ENCODE results near the gene CSDE1.

Gene CSDE1

GRCh38 chr1:114691061-114691460 lies 66.7 kb downstream of the CSDE1 start:
- TF ChIP-seq CTCF (conservative IDR thresholded peaks at IDR 0.05; ENCODE audit: low read depth, low read length), result no peak
- no peak for DNase-seq (ENCODE audit: low read depth)
- no peak overlapping the region for H3K4me3 ChIP-seq (ENCODE audit: low read length)

- no peak for TF ChIP-seq CTCF (conservative IDR thresholded peaks at IDR 0.05; ENCODE audit: low read depth, low read length)
- no peak overlapping the region for H3K4me3 ChIP-seq (ENCODE audit: low read length)
- no peak for DNase-seq (ENCODE audit: low read depth)
Measured at GRCh38 chr1:114690148-114690547, 67.6 kb downstream of the CSDE1 start.

GRCh38 chr1:114688526-114688925 lies 69.3 kb downstream of the CSDE1 start:
- DNase-seq (ENCODE audit: low read depth), result no peak
- TF ChIP-seq CTCF (conservative IDR thresholded peaks at IDR 0.05; ENCODE audit: low read depth, low read length), result no peak
- no peak overlapping the region for H3K4me3 ChIP-seq (ENCODE audit: low read length)

GRCh38 chr1:114685851-114686250 lies 71.9 kb downstream of the CSDE1 start:
- no peak for TF ChIP-seq CTCF (conservative IDR thresholded peaks at IDR 0.05; ENCODE audit: low read depth, low read length)
- no peak for DNase-seq (ENCODE audit: low read depth)

GRCh38 chr1:114677691-114678090 lies 80.1 kb downstream of the CSDE1 start:
- no peak for TF ChIP-seq CTCF (conservative IDR thresholded peaks at IDR 0.05; ENCODE audit: low read depth, low read length)
- H3K4me3 ChIP-seq (ENCODE audit: low read length), result no peak overlapping the region
- DNase-seq (ENCODE audit: low read depth), result no peak

More at GRCh38 chr1:114685851-114686250, 71.9 kb downstream of the CSDE1 start:
- H3K4me3 ChIP-seq (ENCODE audit: low read length), result no peak overlapping the region

GRCh38 chr1:114676115-114676514 lies 81.7 kb downstream of the CSDE1 start:
- H3K4me3 ChIP-seq (ENCODE audit: low read length), result no peak overlapping the region
- DNase-seq (ENCODE audit: low read depth), result no peak
- TF ChIP-seq CTCF (conservative IDR thresholded peaks at IDR 0.05; ENCODE audit: low read depth, low read length), result no peak

- no peak for DNase-seq (ENCODE audit: low read depth)
- H3K4me3 ChIP-seq (ENCODE audit: low read length), result no peak overlapping the region
- TF ChIP-seq CTCF (conservative IDR thresholded peaks at IDR 0.05; ENCODE audit: low read depth, low read length), result no peak
Measured at GRCh38 chr1:114671939-114672275, 85.9 kb downstream of the CSDE1 start.

Measured in retinal pigment epithelial cell (primary cell).